AG04450 (cell line): ENCODE results near the gene MFAP2. TPM values are rescaled to one million over a fixed set of nuclear protein-coding genes. Genes with fewer than 3 reads are reported as not detected.

ENCODE experiments used
- CTCF ChIA-PET: fragments of 300-600, 350-600 bp; formaldehyde crosslinking; extraction: SDS; loops from one replicate; lab custom pipeline; 2022; ENCODE audit warnings: antibody characterized with exemption, inconsistent platforms; lab: Charles Lee
- POLR2A ChIA-PET: fragments of 350-600 bp; formaldehyde crosslinking; extraction: SDS; loops from one replicate; lab custom pipeline; 2021; ENCODE audit warnings: antibody characterized with exemption, inconsistent platforms; lab: Yijun Ruan, JAX
- DNase-seq: peaks from one replicate; pipeline ENCODE4 v3.0.0-alpha.2; 2011; ENCODE audit warnings: low read depth, low spot score
- H3K27ac ChIP-seq: one replicate; pipeline ENCODE4 v1.5.1; 2012; ENCODE audit warnings: low read depth, low read length, control low read depth
- H3K27me3 ChIP-seq: one replicate; pipeline ENCODE4 v1.6.0; 2012; ENCODE audit warnings: low read length; ENCODE audit not compliant: control insufficient read depth, insufficient read depth
- H3K4me3 ChIP-seq: 2 replicates; pipeline ENCODE4 v1.5.1; 2011; ENCODE audit warnings: mild to moderate bottlenecking, low read depth, low read length, control low read depth
- H3K9me3 ChIP-seq: 2 replicates; pipeline ENCODE4 v1.5.1; 2012; ENCODE audit warnings: low read length; ENCODE audit not compliant: control insufficient read depth, insufficient read depth
- CTCF ChIP-seq: IDR thresholded peaks from 2 replicates; pipeline ENCODE4 v1.5.1; 2011; ENCODE audit warnings: low read depth, low read length, control low read depth, inconsistent platforms
- polyA plus RNA-seq: library from polyadenylated mRNA; depleted of rRNA; stranded (reverse); fragments of >200 nt; gene quantifications from 2 replicates; pipeline ENCODE4 v1.2.3, GENCODE V29; 2011

MFAP2 gene
- polyA plus RNA-seq, 1 experiment: 30.9 TPM

GRCh38 chr1:17009706-17010105 lies 29.3 kb upstream of the MFAP2 start:
- no peak overlapping the region for H3K27ac ChIP-seq
- no peak overlapping the region for H3K4me3 ChIP-seq
- H3K27me3 ChIP-seq: no peaks in the 10 kb centered on the region
- TF ChIP-seq CTCF: no peak
- DNase-seq: no peak
- H3K9me3 ChIP-seq: no peaks in the 10 kb centered on the region; the same call in 1 of the 2 replicates
- POLR2A ChIA-PET: no interaction called here
- CTCF ChIA-PET: interaction anchor here (0.9 to 1.8 kb wide), 2 partner anchors 49 to 58 kb away, joined by 3 to 6 read pairs; no protein-coding TSS in a partner anchor

- Histone ChIP-seq H3K9me3 (no peaks in the 10 kb centered on the region; the same call in 1 of the 2 replicates), H3K27ac (no peak overlapping the region), H3K27me3 (no peaks in the 10 kb centered on the region), H3K4me3 (no peak overlapping the region)
- TF ChIP-seq CTCF: no peak
- CTCF ChIA-PET: interaction anchor here (0.6 to 1.7 kb wide), 3 partner anchors 26 to 1867 kb away, joined by 3 to 5 read pairs (median 4); no protein-coding TSS in a partner anchor
- no peak for DNase-seq
- POLR2A ChIA-PET: no interaction called here
These were observed 27.9 kb upstream of the MFAP2 start for GRCh38 chr1:17008208-17008855.

- Histone ChIP-seq H3K4me3 (no peak overlapping the region), H3K9me3 (no peaks in the 10 kb centered on the region; the same call in 1 of the 2 replicates), H3K27me3 (no peaks in the 10 kb centered on the region), H3K27ac (no peak overlapping the region)
- no peak for DNase-seq
- no peak for TF ChIP-seq CTCF
- ChIA-PET POLR2A (no interaction called here), CTCF (interaction anchor here (1.7 kb wide), 1 partner anchor 55 kb away, joined by 5 read pairs; no protein-coding TSS in a partner anchor)
These were observed 26.7 kb upstream of the MFAP2 start for GRCh38 chr1:17007121-17007520.

GRCh38 chr1:17005365-17005740 lies 24.9 kb upstream of the MFAP2 start:
- no peak for DNase-seq
- H3K27ac ChIP-seq: no peak overlapping the region
- H3K4me3 ChIP-seq: no peak overlapping the region
- no peaks in the 10 kb centered on the region for H3K9me3 ChIP-seq
- ChIA-PET POLR2A (no interaction called here), CTCF (no interaction called here)
- no peaks in the 10 kb centered on the region for H3K27me3 ChIP-seq
- TF ChIP-seq CTCF: no peak
